ENCODE measurements around the gene PLSCR1.

The PLSCR1 gene

GRCh38 chr3:146574173-146574572, 29.8 kb upstream of the PLSCR1 start:
- Histone ChIP-seq H3K27ac (ENCODE audit: low read depth, low read length) (no peak overlapping the region), H3K4me2 (ENCODE audit: low read depth, low read length, poor library complexity, severe bottlenecking) (no peak overlapping the region), H3K9ac (ENCODE audit: low read length) (no peak overlapping the region), H3K9me2 (replicated peaks; ENCODE audit: insufficient read depth, low read length) (no peaks in the 10 kb centered on the region), H3K36me3 (ENCODE audit: low read length) (no peaks in the 10 kb centered on the region), H2AFZ (ENCODE audit: low read depth, low read length, severe bottlenecking) (no peak overlapping the region), H3F3A (ENCODE audit: insufficient read depth) (no peaks in the 10 kb centered on the region), H3K4me3 (ENCODE audit: insufficient read depth, low read length, poor library complexity, severe bottlenecking) (no peak overlapping the region), H3K27me3 (ENCODE audit: low read length) (no peaks in the 10 kb centered on the region), H3K79me2 (ENCODE audit: insufficient read depth, low read length) (no peaks in the 10 kb centered on the region), H3K9me3 (ENCODE audit: insufficient read depth, low read length) (no peaks in the 10 kb centered on the region), H4K20me1 (ENCODE audit: low read depth, low read length) (no peaks in the 10 kb centered on the region)
- TF ChIP-seq EZH2phosphoT487 (conservative IDR thresholded peaks at IDR 0.05; ENCODE audit: low read length) (no peak), CTCF (IDR thresholded peaks at IDR 0.05; ENCODE audit: insufficient read depth, low read length, poor library complexity, severe bottlenecking) (no peak)

- Histone ChIP-seq H3K27me3 (ENCODE audit: low read length) (no peaks in the 10 kb centered on the region), H3K79me2 (ENCODE audit: insufficient read depth, low read length) (no peaks in the 10 kb centered on the region), H3K9ac (ENCODE audit: low read length) (no peak overlapping the region), H3K4me3 (ENCODE audit: insufficient read depth, low read length, poor library complexity, severe bottlenecking) (no peak overlapping the region), H3K9me3 (ENCODE audit: insufficient read depth, low read length) (no peaks in the 10 kb centered on the region), H3K9me2 (replicated peaks; ENCODE audit: insufficient read depth, low read length) (no peaks in the 10 kb centered on the region), H3F3A (ENCODE audit: insufficient read depth) (no peaks in the 10 kb centered on the region), H3K27ac (ENCODE audit: low read depth, low read length) (no peak overlapping the region), H3K4me2 (ENCODE audit: low read depth, low read length, poor library complexity, severe bottlenecking) (no peak overlapping the region), H3K36me3 (ENCODE audit: low read length) (no peaks in the 10 kb centered on the region), H2AFZ (ENCODE audit: low read depth, low read length, severe bottlenecking) (no peak overlapping the region), H4K20me1 (ENCODE audit: low read depth, low read length) (no peaks in the 10 kb centered on the region)
- TF ChIP-seq EZH2phosphoT487 (conservative IDR thresholded peaks at IDR 0.05; ENCODE audit: low read length), result no peak
- TF ChIP-seq CTCF (IDR thresholded peaks at IDR 0.05; ENCODE audit: insufficient read depth, low read length, poor library complexity, severe bottlenecking), result no peak
Measured at GRCh38 chr3:146569314-146569713, 24.9 kb upstream of the PLSCR1 start.

DNA sequence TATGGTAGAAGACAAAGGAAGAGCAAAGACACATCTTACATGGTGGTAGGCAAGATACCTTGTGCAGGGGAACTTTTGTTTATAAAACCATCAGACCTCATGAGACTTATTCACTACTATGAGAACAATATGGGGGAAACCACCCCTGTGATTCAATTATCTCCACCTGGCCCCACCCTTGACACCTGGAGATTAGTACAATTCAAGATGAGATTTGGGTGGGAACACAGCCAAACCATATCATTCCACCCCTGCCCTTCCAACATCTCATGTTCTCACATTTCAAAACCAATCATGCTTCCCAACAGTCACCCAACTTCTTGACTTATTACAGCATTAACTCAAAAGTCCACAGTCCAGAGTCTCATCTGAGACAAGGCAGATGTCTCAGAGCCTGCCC, 21.7 kb upstream of the PLSCR1 start:
- H3K9ac ChIP-seq (ENCODE audit: low read length), result no peak overlapping the region
- H3K9me3 ChIP-seq (ENCODE audit: insufficient read depth, low read length), result no peaks in the 10 kb centered on the region
- H3K9me2 ChIP-seq (replicated peaks; ENCODE audit: insufficient read depth, low read length), result no peaks in the 10 kb centered on the region
- no peaks in the 10 kb centered on the region for H3F3A ChIP-seq (ENCODE audit: insufficient read depth)
- no peaks in the 10 kb centered on the region for H4K20me1 ChIP-seq (ENCODE audit: low read depth, low read length)
- H3K4me3 ChIP-seq (ENCODE audit: insufficient read depth, low read length, poor library complexity, severe bottlenecking), result no peak overlapping the region
- H3K36me3 ChIP-seq (ENCODE audit: low read length), result no peaks in the 10 kb centered on the region
- H3K79me2 ChIP-seq (ENCODE audit: insufficient read depth, low read length), result no peaks in the 10 kb centered on the region
- H2AFZ ChIP-seq (ENCODE audit: low read depth, low read length, severe bottlenecking), result no peak overlapping the region
- H3K27me3 ChIP-seq (ENCODE audit: low read length), result no peaks in the 10 kb centered on the region
- TF ChIP-seq EZH2phosphoT487 (conservative IDR thresholded peaks at IDR 0.05; ENCODE audit: low read length), result no peak
- TF ChIP-seq CTCF (IDR thresholded peaks at IDR 0.05; ENCODE audit: insufficient read depth, low read length, poor library complexity, severe bottlenecking), result no peak
- no peak overlapping the region for H3K4me2 ChIP-seq (ENCODE audit: low read depth, low read length, poor library complexity, severe bottlenecking)
- H3K27ac ChIP-seq (ENCODE audit: low read depth, low read length), result no peak overlapping the region

DNA sequence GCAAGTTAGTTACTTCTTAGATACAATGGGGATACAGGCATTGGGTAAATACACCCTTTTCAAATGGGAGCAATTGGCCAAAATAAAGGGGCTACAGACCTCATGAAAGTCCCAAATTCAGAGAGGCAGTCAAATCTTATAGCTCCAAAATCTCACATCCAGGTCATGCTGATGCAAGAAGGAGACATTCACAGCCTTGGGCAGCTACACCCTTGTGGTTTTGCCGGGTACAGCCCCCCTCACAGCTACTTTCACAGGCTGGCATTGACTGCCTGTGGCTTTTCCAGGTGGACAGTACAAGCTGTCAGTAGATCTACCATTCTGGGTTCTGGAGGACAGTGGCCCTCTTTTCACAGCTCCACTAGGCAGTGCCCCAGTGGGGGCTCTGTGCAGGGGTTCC, 17.5 kb upstream of the PLSCR1 start:
- no peak overlapping the region for H3K4me2 ChIP-seq (ENCODE audit: low read depth, low read length, poor library complexity, severe bottlenecking)
- no peak for TF ChIP-seq CTCF (IDR thresholded peaks at IDR 0.05; ENCODE audit: insufficient read depth, low read length, poor library complexity, severe bottlenecking)
- no peak for TF ChIP-seq EZH2phosphoT487 (conservative IDR thresholded peaks at IDR 0.05; ENCODE audit: low read length)
- no peak overlapping the region for H2AFZ ChIP-seq (ENCODE audit: low read depth, low read length, severe bottlenecking)

More for the DNA sequence above, 17.5 kb upstream of the PLSCR1 start:
- H3K79me2 ChIP-seq (ENCODE audit: insufficient read depth, low read length), result no peaks in the 10 kb centered on the region
- H3K9me3 ChIP-seq (ENCODE audit: insufficient read depth, low read length), result no peaks in the 10 kb centered on the region
- no peak overlapping the region for H3K27ac ChIP-seq (ENCODE audit: low read depth, low read length)
- no peak overlapping the region for H3K9ac ChIP-seq (ENCODE audit: low read length)
- no peaks in the 10 kb centered on the region for H3K36me3 ChIP-seq (ENCODE audit: low read length)
- H3F3A ChIP-seq (ENCODE audit: insufficient read depth), result no peaks in the 10 kb centered on the region
- no peaks in the 10 kb centered on the region for H3K9me2 ChIP-seq (replicated peaks; ENCODE audit: insufficient read depth, low read length)
- no peak overlapping the region for H3K4me3 ChIP-seq (ENCODE audit: insufficient read depth, low read length, poor library complexity, severe bottlenecking)
- H4K20me1 ChIP-seq (ENCODE audit: low read depth, low read length), result no peaks in the 10 kb centered on the region
- H3K27me3 ChIP-seq (ENCODE audit: low read length), result no peaks in the 10 kb centered on the region

All from SU-DHL-6 (cell line).